OCI-LY7 (cell line): Measurements from ENCODE around the gene DLG5.

Experiments
- CTCF ChIP-seq: fragments of 200-600 bp; sonication (generic); conservative IDR thresholded peaks from 2 replicates; pipeline ENCODE4 v1.5.1; 2014; ENCODE audit warnings: mild to moderate bottlenecking, antibody characterized with exemption, low read length, moderate library complexity, mixed read lengths
- EZH2phosphoT487 ChIP-seq: fragments of 200-600 bp; sonication (generic); IDR thresholded peaks from 2 replicates; pipeline ENCODE4 v1.6.1; 2018; ENCODE audit warnings: low read depth, borderline replicate concordance, mild to moderate bottlenecking, mixed run types, antibody characterized with exemption, low read length, moderate library complexity, mixed read lengths

- TF ChIP-seq CTCF = no peak
- TF ChIP-seq EZH2phosphoT487 = no peak
These were observed 72.4 kb downstream of the DLG5 start for GRCh38 chr10:77854115-77854514.
